ENCODE measurements around the gene SH2D2A.
A peak's percentile ranks its signal among the peaks of the same experiment; 100 is the strongest.

DNA sequence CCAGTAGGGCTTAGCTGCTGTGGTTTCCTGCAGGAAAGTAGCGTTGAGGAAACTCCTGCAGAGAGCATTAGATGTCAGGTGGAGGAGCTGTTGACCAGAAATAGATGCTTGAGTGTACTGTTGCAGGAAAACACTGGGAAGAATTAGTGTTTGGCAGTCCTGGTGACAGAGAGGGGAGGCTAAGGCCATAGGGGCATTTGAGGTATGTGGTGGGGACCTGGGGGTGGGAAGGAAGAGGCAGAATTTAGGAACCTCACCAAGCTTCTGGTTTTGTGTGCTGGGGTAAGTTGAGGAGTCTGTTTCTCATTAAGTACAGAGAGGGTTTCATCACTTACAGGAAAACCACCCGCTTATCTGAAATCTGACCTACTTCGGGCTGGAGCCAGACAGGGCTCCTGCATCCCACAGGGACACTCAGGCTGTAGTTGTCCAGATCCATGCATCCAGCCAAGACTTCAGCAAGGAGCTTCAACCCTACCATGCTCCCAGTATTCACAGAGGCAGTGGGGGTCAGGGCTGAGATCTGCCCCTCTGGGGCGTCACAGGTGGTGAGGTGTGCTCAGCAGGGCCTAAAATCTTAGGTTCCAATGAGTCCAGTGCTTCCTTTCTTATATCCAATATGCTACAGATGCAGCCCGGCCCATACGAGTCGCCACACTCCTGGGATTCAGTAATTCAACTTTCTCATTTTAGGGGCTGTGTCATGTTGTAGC is 15.1 kb downstream of the SH2D2A start:
- peak; percentile 41; the same call in 1 of the 2 replicates for TF ChIP-seq POLR2A (IDR thresholded peaks at IDR 0.05; ENCODE audit: low read depth, low read length)
- peak; percentile 36 for TF ChIP-seq POLR2AphosphoS5 (IDR thresholded peaks at IDR 0.05; ENCODE audit: low read depth, low read length)
